Fibroblast of skin of right quadriceps (primary cell): Measurements from ENCODE around the gene BAX.

Source experiments
- DNase-seq: peaks from one replicate; pipeline ENCODE4 v3.0.0-alpha.2; 2013

BAX gene

GRCh38 chr19:48933382-48933932 lies 21.2 kb upstream of the BAX start, which contains the start of gene DHDH:
Gene DHDH (plus strand): TSS chr19:48933699. CDS start chr19:48933722, 23 bp downstream.
- peak; percentile 32 for DNase-seq

- DNase-seq = no peak
Observed at GRCh38 chr19:48934837-48935236, 19.8 kb upstream of the BAX start.

- no peak for DNase-seq
Observed at GRCh38 chr19:48935864-48936263, 18.8 kb upstream of the BAX start.

- no peak for DNase-seq
Observed at GRCh38 chr19:48938256-48938655, 16.4 kb upstream of the BAX start.

GRCh38 chr19:48940902-48941301 lies 13.8 kb upstream of the BAX start:
- no peak for DNase-seq

- no peak for DNase-seq
Observed at GRCh38 chr19:48943081-48943480, 11.6 kb upstream of the BAX start.

- no peak for DNase-seq
Observed at GRCh38 chr19:48945415-48945814, 9.3 kb upstream of the BAX start.

- no peak for DNase-seq
Observed at GRCh38 chr19:48945817-48946216, 8.9 kb upstream of the BAX start.

GRCh38 chr19:48946463-48947257 lies 8.0 kb upstream of the BAX start:
- no peak for DNase-seq

GRCh38 chr19:48947258-48947542 lies 7.5 kb upstream of the BAX start:
- DNase-seq = no peak

- DNase-seq = no peak
Observed at GRCh38 chr19:48950159-48950558, 4.5 kb upstream of the BAX start.

- no peak for DNase-seq
Observed at GRCh38 chr19:48950830-48951519, 3.7 kb upstream of the BAX start.

GRCh38 chr19:48953141-48953540 lies 1.5 kb upstream of the BAX start:
- DNase-seq = no peak

- DNase-seq = no peak
Observed at GRCh38 chr19:48953990-48954594, 583 bp upstream of the BAX start.

- DNase-seq = no peak
Observed at GRCh38 chr19:48955308-48955958, 758 bp downstream of the BAX start.

GRCh38 chr19:48958006-48958405 lies 3.3 kb downstream of the BAX start:
- DNase-seq = no peak

- DNase-seq = no peak
Observed at GRCh38 chr19:48959341-48960239, 4.9 kb downstream of the BAX start.

- no peak for DNase-seq
Observed at GRCh38 chr19:48961051-48961649, 6.5 kb downstream of the BAX start.

GRCh38 chr19:48961673-48962028 lies 7.0 kb downstream of the BAX start:
- no peak for DNase-seq

- DNase-seq = no peak
Observed at GRCh38 chr19:48962029-48962848, 7.6 kb downstream of the BAX start.

GRCh38 chr19:48962849-48963165 lies 8.1 kb downstream of the BAX start:
- no peak for DNase-seq
